HG02870 (cell line): ENCODE measurements around the gene HAGH.

Experiments used
- ATAC-seq: cut with Tn5 transposase; IDR thresholded peaks from one replicate; pipeline ENCODE4 v1.9.1; 2021; ENCODE audit warnings: mild to moderate bottlenecking, moderate library complexity; ENCODE audit not compliant: unreplicated experiment

Gene HAGH

DNA sequence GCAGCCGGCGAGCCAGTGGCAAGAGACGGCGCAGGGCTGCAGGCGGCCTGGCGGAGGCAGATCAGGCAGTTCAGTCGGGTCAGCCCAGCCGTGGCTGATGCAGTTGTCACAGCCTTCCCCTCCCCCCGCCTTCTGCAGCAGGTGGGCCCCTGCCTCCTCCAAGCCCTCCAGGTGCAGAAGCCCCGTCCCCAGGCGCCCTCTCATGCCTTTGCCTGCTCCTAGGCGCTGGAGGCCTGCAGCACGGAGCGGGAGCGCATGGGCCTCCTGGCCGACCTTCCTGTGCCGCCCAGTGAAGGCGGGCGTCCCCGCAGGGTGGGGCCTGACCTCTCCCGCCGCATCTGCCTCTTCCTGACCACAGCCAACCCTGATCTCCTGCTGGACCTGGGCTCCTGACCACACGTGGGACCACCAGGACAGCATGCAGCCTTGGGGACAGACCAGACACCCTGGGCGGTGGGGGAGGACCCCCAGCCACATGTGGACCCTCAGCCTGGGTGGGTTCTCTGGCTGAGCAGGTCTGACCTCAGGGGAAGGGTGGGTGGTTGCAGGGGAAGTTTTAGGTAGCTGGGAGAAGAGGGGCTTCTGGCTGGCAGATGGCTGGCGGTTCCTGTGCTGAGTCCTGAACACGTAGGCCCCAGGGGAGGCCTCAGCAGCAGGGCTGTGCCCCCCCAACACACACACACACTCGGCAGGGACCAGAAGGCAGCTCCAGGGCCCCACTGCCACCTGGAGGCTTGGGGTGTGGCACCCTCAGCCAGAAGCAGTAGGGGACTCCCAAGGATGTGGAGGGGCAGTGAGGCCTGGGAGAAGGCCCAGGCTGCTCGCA, 50.6 kb downstream of the HAGH start:
- no peak for ATAC-seq

DNA sequence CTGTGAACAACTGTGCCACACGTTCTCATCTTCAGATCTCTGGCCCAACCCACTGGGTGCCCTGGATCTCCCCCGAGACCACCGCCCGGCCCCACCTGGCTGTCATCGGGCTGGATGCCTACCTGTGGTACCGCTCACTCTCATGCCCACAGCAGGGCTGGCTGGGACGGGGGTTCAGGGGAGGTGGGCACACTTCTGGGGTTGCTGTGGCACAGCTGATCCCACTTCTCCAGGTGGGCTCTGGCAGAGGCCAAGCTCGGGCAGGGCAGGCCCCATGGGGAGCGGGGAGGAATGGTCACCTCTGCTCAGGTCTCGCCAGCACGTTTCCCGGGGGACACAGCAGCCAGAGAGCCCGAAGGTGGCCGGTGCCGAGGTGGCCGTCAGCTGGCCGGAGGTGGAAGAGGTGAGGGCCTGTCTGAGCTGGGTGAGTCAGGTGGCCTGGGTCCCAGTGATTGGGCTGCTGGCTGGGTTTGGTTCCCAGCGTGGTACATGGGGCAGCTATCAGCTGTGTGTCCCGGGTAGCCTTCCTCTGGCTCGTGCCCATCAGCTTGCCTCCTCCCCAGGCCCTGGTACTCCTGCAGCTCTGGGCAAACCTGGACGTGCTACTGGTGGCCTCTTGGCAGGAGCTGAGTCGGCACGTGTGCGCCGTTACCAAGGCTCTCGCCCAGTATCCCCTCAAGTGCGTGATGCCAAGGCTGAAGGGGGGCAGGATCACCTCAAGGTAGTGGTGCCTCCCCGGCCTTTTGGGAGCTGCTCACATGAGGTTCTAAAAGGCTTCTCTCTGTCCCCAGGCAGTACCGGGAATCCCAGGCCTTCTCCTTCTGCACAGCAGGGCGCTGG, 51.4 kb downstream of the HAGH start:
- ATAC-seq, result no peak

DNA sequence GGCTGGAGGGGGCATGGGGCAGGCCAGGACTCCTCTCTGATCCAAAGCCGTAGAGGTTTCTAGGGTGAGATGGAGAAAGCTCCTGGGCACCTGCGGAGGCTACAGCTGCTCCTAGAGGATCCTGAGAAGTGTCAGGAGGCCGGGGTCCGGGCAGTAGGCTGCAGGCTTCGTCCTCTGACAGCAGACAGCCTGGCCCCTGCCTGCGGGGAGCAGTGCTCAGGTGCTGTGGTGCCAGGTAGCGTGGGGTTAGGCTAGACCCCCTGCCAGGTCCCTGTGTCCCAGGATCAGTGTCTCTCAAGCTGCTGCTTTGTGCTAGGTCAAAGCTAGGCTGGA, 52.2 kb downstream of the HAGH start:
- ATAC-seq, result no peak

- ATAC-seq, result no peak
These were observed 52.8 kb downstream of the HAGH start for GRCh38 chr16:1773703-1774447.

- ATAC-seq, result peak; percentile 40
These were observed 53.5 kb downstream of the HAGH start, which contains the start of gene MRPS34 for GRCh38 chr16:1772908-1773702. TSS of gene MRPS34 (minus strand) at chr16:1773134. CDS start at chr16:1773119, 15 bp downstream.

DNA sequence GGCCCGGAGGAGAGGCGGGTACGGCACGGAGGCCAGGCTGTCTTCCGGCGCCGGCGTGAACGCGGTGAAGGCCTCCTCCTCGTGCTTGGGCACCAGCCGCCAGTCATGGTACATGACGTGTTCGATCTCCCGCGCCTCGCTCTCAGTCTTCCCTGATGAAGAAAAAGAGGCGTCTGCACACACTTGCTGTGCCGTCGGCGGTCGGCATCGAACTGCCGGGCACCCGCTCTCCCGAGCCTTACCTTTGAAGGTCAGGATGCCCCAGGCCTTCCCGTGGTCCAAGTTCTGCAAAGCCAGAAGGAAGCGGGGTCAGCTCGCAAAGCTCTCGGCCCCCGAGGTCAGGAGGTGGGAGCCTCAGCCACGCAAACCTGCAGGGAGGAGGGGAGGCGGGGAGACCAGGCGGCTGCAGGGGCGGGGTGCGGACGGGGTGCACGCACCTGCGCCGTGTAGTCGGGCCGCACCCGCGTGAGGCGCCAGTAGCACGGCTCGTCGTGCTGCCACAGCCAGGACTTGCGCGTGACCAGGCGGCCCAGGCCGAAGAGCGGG, 54.2 kb downstream of the HAGH start, which contains the start of gene EME2:
Gene EME2, plus strand, starts transcription at position 449 of the 546 bp plus-strand sequence. CDS start 418 bp downstream, outside the sequence.
- ATAC-seq, result no peak

- ATAC-seq, result no peak
These were observed 54.7 kb downstream of the HAGH start for GRCh38 chr16:1771864-1772361.

GRCh38 chr16:1771188-1771863, 55.3 kb downstream of the HAGH start, which contains the start of gene NME3:
TSS of gene NME3 (minus strand) at chr16:1771543. CDS start at chr16:1771534, 9 bp downstream.
- ATAC-seq, result peak; percentile 29

DNA sequence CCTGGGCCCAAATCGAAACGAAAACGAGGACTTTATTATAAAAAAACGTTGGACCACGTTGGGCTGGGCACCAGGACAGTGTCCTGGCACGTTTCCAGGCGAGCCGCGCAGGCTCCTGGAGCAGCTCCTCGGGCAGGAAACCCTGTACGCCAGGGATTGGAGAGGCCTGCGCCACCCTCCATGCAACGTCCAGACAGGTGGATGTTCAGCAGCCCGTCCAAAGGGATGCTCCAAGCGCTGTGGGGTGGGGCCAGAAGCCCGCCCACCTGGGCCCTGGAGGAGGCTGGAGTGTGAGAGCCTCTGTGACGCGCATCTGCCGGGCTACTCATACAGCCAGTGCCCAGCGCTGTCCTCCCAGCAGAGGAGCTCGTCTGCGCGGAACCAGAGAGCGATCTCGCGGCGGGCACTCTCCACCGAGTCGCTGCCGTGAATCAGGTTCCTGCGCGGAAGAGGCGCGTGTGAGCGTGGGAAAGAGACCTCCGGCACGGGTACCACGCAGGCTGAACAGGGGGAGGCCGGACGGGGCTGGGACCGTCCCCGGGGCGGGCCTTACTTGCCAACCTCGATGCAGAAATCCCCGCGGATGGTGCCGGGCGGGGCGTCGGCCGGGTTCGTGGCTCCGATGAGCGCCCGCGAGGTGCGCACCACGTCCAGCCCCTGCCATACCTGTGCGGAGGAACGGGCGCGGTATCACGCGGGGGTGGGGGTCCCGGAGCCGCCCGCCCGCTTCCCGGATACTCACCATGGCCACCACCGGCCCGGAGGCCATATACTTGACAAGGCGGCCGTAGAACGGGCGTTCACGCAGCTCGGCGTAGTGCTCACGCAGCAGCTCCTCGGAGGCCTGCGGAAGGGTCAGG, 56.1 kb downstream of the HAGH start:
- ATAC-seq, result no peak

DNA sequence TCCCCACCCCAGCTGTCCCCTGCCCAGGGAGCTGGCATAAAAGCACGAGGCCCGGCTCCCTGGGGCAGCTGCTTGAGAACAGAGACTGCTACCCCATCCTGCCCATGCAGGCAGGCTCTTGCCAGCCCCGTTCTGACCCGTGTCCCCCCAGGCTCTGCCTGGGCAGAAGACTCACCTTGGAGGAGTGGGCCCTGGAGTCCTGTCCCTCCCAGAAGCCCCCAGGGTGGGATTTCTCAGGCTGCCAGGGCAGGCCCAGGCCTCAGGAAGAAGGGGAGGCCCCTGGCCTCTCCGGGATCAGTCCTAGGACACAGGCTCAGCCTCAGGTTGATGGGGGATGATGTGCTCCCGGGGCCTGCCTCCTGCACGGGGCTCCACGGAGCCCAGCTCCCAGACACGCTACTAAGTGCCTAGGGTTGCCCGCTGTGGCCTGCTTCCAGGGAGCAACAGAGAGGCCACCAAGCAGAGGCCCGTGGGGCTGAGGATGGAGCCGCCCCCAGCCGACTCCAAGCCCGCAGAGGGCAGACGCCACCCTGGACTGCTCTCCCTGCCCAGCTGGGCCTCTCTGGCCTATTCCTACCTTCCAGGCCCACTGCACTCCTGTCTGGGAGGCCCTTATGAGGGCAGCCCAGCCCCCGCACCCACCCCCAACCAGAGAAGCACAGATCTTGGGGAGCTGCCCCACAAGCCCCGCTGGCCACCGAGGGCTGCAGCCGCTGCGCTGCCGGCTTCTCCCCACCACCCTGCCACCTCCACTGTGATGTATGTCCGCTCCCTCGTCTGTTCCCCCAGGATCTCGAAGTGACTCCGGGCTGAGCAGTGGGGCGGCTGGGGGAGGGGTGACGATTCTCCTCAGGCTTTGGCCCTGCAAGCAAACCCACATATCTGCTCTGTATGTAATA, 57.0 kb downstream of the HAGH start:
- ATAC-seq, result no peak

DNA sequence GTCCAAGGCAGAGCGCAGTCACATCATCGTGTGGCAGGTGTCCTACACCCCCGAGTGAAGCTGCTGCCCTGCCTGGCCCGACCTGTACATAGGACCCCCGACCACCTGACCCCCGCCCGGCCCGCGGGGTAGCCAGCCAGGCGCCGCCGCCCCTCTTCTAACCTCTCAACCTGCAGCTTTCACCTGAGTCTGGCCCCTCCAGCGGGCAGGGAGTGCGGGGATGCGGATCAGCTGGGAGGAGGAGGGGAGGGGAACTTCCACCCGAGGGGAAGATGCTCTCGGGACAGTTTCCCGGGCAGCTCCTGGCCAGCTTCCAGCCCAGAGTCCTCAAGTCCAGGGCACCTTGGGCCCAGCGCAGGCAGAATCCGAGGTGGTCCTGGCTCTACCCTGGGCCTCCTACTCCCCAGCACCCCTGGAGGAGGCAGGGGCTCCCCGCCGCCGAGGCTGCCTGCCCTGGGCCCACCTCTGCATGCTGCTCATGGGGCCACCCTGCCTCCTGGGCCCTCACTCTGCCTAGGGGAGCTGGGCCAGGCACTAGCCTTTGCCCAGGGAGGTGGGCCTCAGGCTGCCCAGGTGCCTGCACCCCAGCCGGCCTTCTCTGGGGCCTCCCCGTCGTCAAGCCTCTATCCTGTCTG, 57.7 kb downstream of the HAGH start:
- no peak for ATAC-seq

DNA sequence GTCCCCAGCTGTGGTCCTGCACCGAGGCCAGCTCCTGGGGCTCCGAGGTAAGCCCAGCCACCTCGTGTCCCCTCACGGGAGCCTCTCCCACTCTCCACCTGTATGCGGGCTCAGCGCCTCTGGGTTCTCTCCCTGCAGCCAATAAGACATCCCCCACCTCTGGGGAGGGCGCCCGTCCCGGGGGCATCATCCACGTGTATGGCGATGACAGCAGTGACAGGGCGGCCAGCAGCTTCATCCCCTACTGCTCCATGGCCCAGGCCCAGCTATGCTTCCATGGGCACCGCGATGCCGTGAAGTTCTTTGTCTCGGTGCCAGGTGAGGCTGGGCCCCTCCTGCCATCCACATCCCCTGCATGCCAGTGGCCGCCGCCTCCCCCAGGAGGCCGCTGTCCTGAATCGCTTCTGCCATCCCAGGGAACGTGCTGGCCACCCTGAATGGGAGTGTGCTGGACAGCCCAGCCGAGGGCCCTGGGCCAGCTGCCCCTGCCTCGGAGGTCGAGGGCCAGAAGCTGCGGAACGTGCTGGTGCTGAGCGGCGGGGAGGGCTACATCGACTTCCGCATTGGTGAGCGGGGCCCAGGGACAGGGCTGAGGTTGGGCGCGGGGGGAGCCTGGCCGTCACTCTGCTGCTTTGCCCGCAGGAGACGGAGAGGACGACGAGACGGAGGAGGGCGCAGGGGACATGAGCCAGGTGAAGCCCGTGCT, 58.4 kb downstream of the HAGH start:
- no peak for ATAC-seq

DNA sequence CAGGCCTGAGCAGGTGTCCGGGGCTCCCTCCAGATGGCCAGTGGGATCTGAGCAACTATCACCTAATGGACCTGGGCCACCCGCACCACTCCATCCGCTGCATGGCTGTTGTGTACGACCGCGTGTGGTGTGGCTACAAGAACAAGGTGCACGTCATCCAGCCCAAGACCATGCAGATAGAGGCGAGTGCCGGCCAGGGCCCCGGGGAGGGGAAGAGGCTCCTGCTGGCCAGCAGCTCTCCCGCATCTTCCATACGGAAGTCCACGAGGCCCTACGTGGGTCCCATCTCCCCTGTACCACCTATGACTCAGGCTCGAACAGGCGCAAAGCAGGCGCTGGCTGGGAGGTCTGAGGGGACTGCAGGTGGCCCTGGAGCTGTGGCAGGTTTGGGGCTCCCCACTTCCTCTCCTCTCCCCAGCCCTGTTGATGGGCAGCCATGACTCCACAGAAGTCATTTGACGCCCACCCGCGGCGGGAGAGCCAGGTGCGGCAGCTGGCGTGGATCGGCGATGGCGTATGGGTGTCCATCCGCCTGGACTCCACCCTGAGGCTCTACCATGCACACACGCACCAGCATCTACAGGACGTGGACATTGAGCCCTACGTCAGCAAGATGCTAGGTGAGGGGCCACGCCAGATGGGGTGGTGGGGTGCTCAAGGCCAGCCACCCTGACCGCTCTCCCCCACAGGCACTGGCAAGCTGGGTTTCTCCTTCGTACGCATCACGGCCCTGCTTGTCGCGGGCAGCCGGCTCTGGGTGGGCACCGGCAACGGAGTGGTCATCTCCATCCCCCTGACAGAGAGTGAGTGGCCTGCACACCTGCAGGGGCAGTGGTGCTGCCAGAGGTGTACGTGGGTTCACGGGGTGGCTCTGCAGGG, 59.3 kb downstream of the HAGH start:
- ATAC-seq, result no peak

DNA sequence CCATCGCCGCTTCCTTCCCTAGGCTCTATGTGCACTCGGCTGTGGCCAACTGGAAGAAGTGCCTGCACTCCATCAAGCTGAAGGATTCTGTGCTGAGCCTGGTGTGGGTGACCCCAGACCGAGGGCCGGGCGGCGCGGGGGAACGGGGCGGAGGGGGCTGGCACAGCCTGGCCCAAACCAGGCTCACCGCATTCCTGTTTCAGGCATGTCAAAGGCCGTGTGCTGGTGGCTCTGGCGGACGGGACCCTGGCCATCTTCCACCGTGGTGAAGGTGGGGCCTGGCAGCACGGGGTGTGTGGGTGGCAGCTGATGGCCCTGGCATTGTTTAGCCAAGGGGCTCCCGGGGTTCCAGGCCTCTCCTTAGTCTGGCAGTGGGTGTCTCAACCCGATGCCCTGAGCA, 59.9 kb downstream of the HAGH start:
- no peak for ATAC-seq

DNA sequence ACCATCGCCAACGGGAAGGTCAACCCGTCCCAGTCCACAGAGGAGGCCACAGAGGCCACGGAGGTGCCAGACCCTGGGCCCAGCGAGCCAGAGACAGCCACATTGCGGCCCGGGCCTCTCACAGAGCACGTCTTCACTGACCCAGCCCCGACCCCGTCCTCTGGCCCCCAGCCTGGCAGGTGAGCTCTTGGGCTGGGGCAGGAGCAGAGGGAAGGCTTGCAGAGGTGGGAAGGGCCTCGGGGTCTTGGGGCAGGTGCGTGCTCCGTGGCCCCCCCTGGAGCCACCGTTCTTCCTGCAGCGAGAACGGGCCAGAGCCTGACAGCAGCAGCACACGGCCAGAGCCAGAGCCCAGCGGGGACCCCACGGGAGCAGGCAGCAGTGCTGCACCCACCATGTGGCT, 60.4 kb downstream of the HAGH start:
- no peak for ATAC-seq
